GM23338 (cell line): Measurements from ENCODE around the gene GALNT6. TPM values are rescaled to one million over a fixed set of nuclear protein-coding genes. Genes with fewer than 3 reads are reported as not detected.

Experiments
- ATAC-seq: fragments of 200-7000 bp; cut with Tn5 transposase; 3 replicates; pipeline ENCODE4 v1.9.1; 2020
- DNase-seq: peaks from one replicate; pipeline ENCODE4 v3.0.0-alpha.2; 2015; ENCODE audit warnings: low spot score
- H2AFZ ChIP-seq: fragments of 200-600 bp; sonication (generic); 2 replicates; pipeline ENCODE4 v1.8.0; 2016; ENCODE audit warnings: antibody characterized with exemption, mild to moderate bottlenecking, moderate library complexity
- H3F3A ChIP-seq: fragments of 200-600 bp; sonication (generic); replicated peaks from 2 replicates; pipeline ENCODE4 v1.8.0; 2017; ENCODE audit warnings: antibody characterized with exemption, mixed run types, low read depth
- H3K27ac ChIP-seq: fragments of 200-600 bp; sonication (generic); 2 replicates; pipeline ENCODE4 v1.6.1; 2016; ENCODE audit warnings: low read depth
- H3K27me3 ChIP-seq: fragments of 200-600 bp; sonication (generic); 2 replicates; pipeline ENCODE4 v1.8.0; 2016; ENCODE audit warnings: mild to moderate bottlenecking, mixed run types, moderate library complexity; ENCODE audit not compliant: insufficient read depth
- H3K36me3 ChIP-seq: fragments of 200-600 bp; sonication (generic); 2 replicates; pipeline ENCODE4 v1.8.0; 2016; ENCODE audit warnings: mild to moderate bottlenecking; ENCODE audit not compliant: insufficient read depth
- H3K4me1 ChIP-seq: fragments of 200-600 bp; sonication (generic); 2 replicates; pipeline ENCODE4 v1.8.0; 2016; ENCODE audit warnings: mild to moderate bottlenecking, moderate library complexity; ENCODE audit not compliant: insufficient read depth
- H3K4me2 ChIP-seq: fragments of 200-600 bp; sonication (generic); 2 replicates; pipeline ENCODE4 v1.7.1; 2017; ENCODE audit warnings: mixed run types
- H3K4me3 ChIP-seq: fragments of 200-600 bp; sonication (generic); 2 replicates; pipeline ENCODE4 v1.6.1; 2016; ENCODE audit warnings: mixed run types
- H3K79me2 ChIP-seq: fragments of 200-600 bp; sonication (generic); replicated peaks from 2 replicates; pipeline ENCODE4 v1.8.0; 2017; ENCODE audit warnings: mild to moderate bottlenecking; ENCODE audit not compliant: insufficient read depth
- H3K9me2 ChIP-seq: fragments of 200-600 bp; sonication (generic); 2 replicates; pipeline ENCODE4 v1.8.0; 2017; ENCODE audit not compliant: insufficient read depth
- H4K20me1 ChIP-seq: fragments of 200-600 bp; sonication (generic); replicated peaks from 2 replicates; pipeline ENCODE4 v1.8.0; 2017; ENCODE audit warnings: mild to moderate bottlenecking; ENCODE audit not compliant: insufficient read depth
- H3K27ac Mint-ChIP-seq: 2 replicates; pipeline ENCODE4 v1.8.0; 2020; ENCODE audit warnings: inconsistent platforms, mild to moderate bottlenecking, moderate library complexity, mixed read lengths
- H3K27me3 Mint-ChIP-seq: 3 replicates; pipeline ENCODE4 v1.8.0; 2022; ENCODE audit warnings: low read depth, mild to moderate bottlenecking, moderate library complexity, mixed read lengths, inconsistent platforms; ENCODE audit not compliant: insufficient read depth, poor library complexity
- H3K36me3 Mint-ChIP-seq: 3 replicates; pipeline ENCODE4 v1.8.0; 2021; ENCODE audit warnings: low read depth, mild to moderate bottlenecking, inconsistent platforms, moderate library complexity, mixed read lengths
- H3K4me1 Mint-ChIP-seq: 3 replicates; pipeline ENCODE4 v1.8.0; 2020; ENCODE audit warnings: mild to moderate bottlenecking, inconsistent platforms, mixed read lengths
- H3K4me3 Mint-ChIP-seq: 3 replicates; pipeline ENCODE4 v1.8.0; 2021; ENCODE audit warnings: moderate library complexity, mild to moderate bottlenecking, inconsistent platforms, mixed read lengths
- H3K9me3 Mint-ChIP-seq: 3 replicates; pipeline ENCODE4 v1.8.0; 2020; ENCODE audit warnings: moderate library complexity, mild to moderate bottlenecking, inconsistent platforms, mixed read lengths
- CREB1 ChIP-seq: fragments of 250-450 bp; sonication (Bioruptor Pico); IDR thresholded peaks from 2 replicates; pipeline ENCODE4 v1.5.0; 2020; ENCODE audit warnings: low read depth, mild to moderate bottlenecking, moderate library complexity
- CTCF ChIP-seq, 2 experiments: fragments of 200-600 bp in 1 of 2; sonication (generic) in 1 of 2; conservative IDR thresholded peaks; 2 replicates each; pipeline versions ENCODE4 v1.5.1 to v1.6.1; 2016 to 2017; ENCODE audit warnings: antibody characterized with exemption in 2 of 2, low read depth in 2 of 2, mild to moderate bottlenecking in 2 of 2, moderate library complexity in 1 of 2
- ETS1 ChIP-seq: IDR thresholded peaks from 2 replicates; pipeline ENCODE4 v1.6.1; 2016; ENCODE audit warnings: antibody characterized with exemption
- EZH2 ChIP-seq: fragments of 200-600 bp; sonication (generic); IDR thresholded peaks from one replicate; pipeline ENCODE4 v1.8.0; 2017; ENCODE audit warnings: antibody characterized with exemption, mild to moderate bottlenecking, low read depth; ENCODE audit not compliant: unreplicated experiment
- EZH2phosphoT487 ChIP-seq: fragments of 200-600 bp; sonication (generic); IDR thresholded peaks from one replicate; pipeline ENCODE4 v1.8.1; 2018; ENCODE audit warnings: antibody characterized with exemption; ENCODE audit not compliant: unreplicated experiment
- JUNB ChIP-seq: IDR thresholded peaks from one replicate; pipeline ENCODE4 v1.6.1; 2016; ENCODE audit warnings: antibody characterized with exemption; ENCODE audit not compliant: unreplicated experiment
- NANOG ChIP-seq: IDR thresholded peaks from 2 replicates; pipeline ENCODE4 v1.6.1; 2016; ENCODE audit warnings: antibody characterized with exemption, borderline replicate concordance
- POLR2AphosphoS5 ChIP-seq: IDR thresholded peaks from 2 replicates; pipeline ENCODE4 v1.6.1; 2016; ENCODE audit warnings: antibody characterized with exemption, low read depth
- ZNF114 ChIP-seq: fragments of 250-450 bp; sonication (Bioruptor Pico); IDR thresholded peaks from 2 replicates; pipeline ENCODE4 v1.5.0; 2020; ENCODE audit warnings: mild to moderate bottlenecking, moderate library complexity
- ZNF331 ChIP-seq: fragments of 250-450 bp; sonication (Bioruptor Pico); IDR thresholded peaks from 2 replicates; pipeline ENCODE4 v1.5.0; 2020; ENCODE audit warnings: low read depth, mild to moderate bottlenecking, moderate library complexity
- polyA plus RNA-seq: library from polyadenylated mRNA; unstranded; fragments of >200 nt; fragmentation: Nextera tagmentation; extraction: Ambion mirVana; gene quantifications from 2 replicates; pipeline ENCODE4 v1.2.1, GENCODE V29; 2016
- total RNA-seq: library from RNA; depleted of rRNA; stranded (reverse); fragments of >200 nt; shearing (Covaris generic); gene quantifications from 2 replicates; pipeline ENCODE4 v1.2.3, GENCODE V29; 2014

The GALNT6 gene
- total and polyA plus RNA-seq, 2 experiments from 2014 or later: 8.1 to 18.6 TPM

- no peaks in the 10 kb centered on the region for H3K36me3 ChIP-seq
- H3K9me3 Mint-ChIP-seq: no peaks in the 10 kb centered on the region
- no peak overlapping the region for H2AFZ ChIP-seq
- no peak overlapping the region for H3K4me3 Mint-ChIP-seq
- no peaks in the 10 kb centered on the region for H3K9me2 ChIP-seq
- no peaks in the 10 kb centered on the region for H3K36me3 Mint-ChIP-seq
- no peaks in the 10 kb centered on the region for H3K79me2 ChIP-seq
- peaks cover 3% of the 10 kb centered on the region for H3K27me3 Mint-ChIP-seq
- no peaks in the 10 kb centered on the region for H3K4me1 ChIP-seq
- DNase-seq (peak; percentile 21), ATAC-seq (no peak)
- TF ChIP-seq CTCF (conservative IDR thresholded peaks at IDR 0.05; ENCODE audit: low read depth in 2 of 2): peak in 1 of 2 experiments; percentile 13; a peak in 1 of 4 replicates
- no peak for TF ChIP-seq ETS1
- H3K27ac ChIP-seq: no peak overlapping the region
- no peak overlapping the region for H3K4me2 ChIP-seq
- no peaks in the 10 kb centered on the region for H3F3A ChIP-seq
- H3K4me3 ChIP-seq: no peak overlapping the region
- H4K20me1 ChIP-seq: no peaks in the 10 kb centered on the region; the same call in 1 of the 2 replicates
- H3K27ac Mint-ChIP-seq: no peak overlapping the region
- H3K27me3 ChIP-seq: no peaks in the 10 kb centered on the region
- peaks cover 7% of the 10 kb centered on the region; the same call in 1 of the 3 replicates for H3K4me1 Mint-ChIP-seq
Observed at GRCh38 chr12:51409846-51410245, 18.6 kb upstream of the GALNT6 start.

GRCh38 chr12:51407604-51408003 is 16.4 kb upstream of the GALNT6 start:
- Histone ChIP-seq H3K4me3 (no peak overlapping the region), H3K36me3 (no peaks in the 10 kb centered on the region), H3K4me2 (no peak overlapping the region), H3K79me2 (no peaks in the 10 kb centered on the region), H3K27me3 (no peaks in the 10 kb centered on the region), H3K9me2 (no peaks in the 10 kb centered on the region), H3K4me1 (no peaks in the 10 kb centered on the region), H2AFZ (no peak overlapping the region), H3F3A (no peaks in the 10 kb centered on the region), H4K20me1 (no peaks in the 10 kb centered on the region; the same call in 1 of the 2 replicates), H3K27ac (no peak overlapping the region)
- Mint-ChIP-seq H3K9me3 (no peaks in the 10 kb centered on the region), H3K4me3 (no peak overlapping the region), H3K27ac (no peak overlapping the region; the same call in 1 of the 2 replicates), H3K4me1 (peaks cover 7% of the 10 kb centered on the region; the same call in 1 of the 3 replicates), H3K36me3 (no peaks in the 10 kb centered on the region), H3K27me3 (peaks cover 3% of the 10 kb centered on the region)
- TF ChIP-seq EZH2: no peak
- ATAC-seq (peak; percentile 24; the same call in 1 of the 3 replicates), DNase-seq (no peak)

- Mint-ChIP-seq H3K4me1 (peaks cover 7% of the 10 kb centered on the region; the same call in 1 of the 3 replicates), H3K27me3 (peaks cover 3% of the 10 kb centered on the region), H3K4me3 (no peak overlapping the region), H3K9me3 (no peaks in the 10 kb centered on the region), H3K36me3 (no peaks in the 10 kb centered on the region), H3K27ac (no peak overlapping the region)
- Histone ChIP-seq H3K4me1 (no peaks in the 10 kb centered on the region), H3K9me2 (no peaks in the 10 kb centered on the region), H3K4me2 (no peak overlapping the region), H3K27ac (no peak overlapping the region), H4K20me1 (no peaks in the 10 kb centered on the region; the same call in 1 of the 2 replicates), H3K27me3 (no peaks in the 10 kb centered on the region), H3K36me3 (no peaks in the 10 kb centered on the region), H3F3A (no peaks in the 10 kb centered on the region), H2AFZ (no peak overlapping the region), H3K4me3 (no peak overlapping the region), H3K79me2 (no peaks in the 10 kb centered on the region)
- ATAC-seq: no peak
- DNase-seq: no peak
- TF ChIP-seq ETS1: no peak
- TF ChIP-seq NANOG: no peak
- no peak for TF ChIP-seq ZNF331 (CRISPR knock-in tag)
- no peak for TF ChIP-seq CTCF (conservative IDR thresholded peaks at IDR 0.05; ENCODE audit: low read depth in 2 of 2)
- TF ChIP-seq JUNB: no peak
- no peak for TF ChIP-seq ZNF114
- TF ChIP-seq CREB1: no peak
- no peak for TF ChIP-seq EZH2phosphoT487
- TF ChIP-seq EZH2: no peak
- TF ChIP-seq POLR2AphosphoS5: no peak
Observed at GRCh38 chr12:51406859-51407258, 15.7 kb upstream of the GALNT6 start.
